GM12891 (cell line): ENCODE data around the gene ATP2B2.

Experiments
- DNase-seq: peaks from one replicate; pipeline ENCODE4 v3.0.0; 2011; ENCODE audit warnings: low spot score; ENCODE audit not compliant: insufficient read length
- FAIRE-seq: peaks from 2 replicates; lab custom pipeline; 2011; peaks lifted over from hg19 to GRCh38; lab: Jason Lieb, UNC
- PAX5 ChIP-seq: IDR thresholded peaks from 2 replicates; pipeline ENCODE4 v1.6.1; 2011; ENCODE audit warnings: low read length, moderate library complexity, mild to moderate bottlenecking; ENCODE audit not compliant: insufficient read depth, severe bottlenecking
- POLR2A ChIP-seq: IDR thresholded peaks from 2 replicates; pipeline ENCODE4 v1.6.1; 2011; ENCODE audit warnings: low read depth, low read length, control low read depth
- POLR2AphosphoS5 ChIP-seq: IDR thresholded peaks from 2 replicates; pipeline ENCODE4 v1.6.1; 2011; ENCODE audit warnings: low read depth, low read length, control low read depth
- POU2F2 ChIP-seq: IDR thresholded peaks from 2 replicates; pipeline ENCODE4 v1.6.1; 2011; ENCODE audit warnings: low read depth, mild to moderate bottlenecking, control low read depth, low read length, moderate library complexity
- SPI1 ChIP-seq: IDR thresholded peaks from 2 replicates; pipeline ENCODE4 v1.6.1; 2011; ENCODE audit warnings: low read depth, low read length, control low read depth
- TAF1 ChIP-seq: IDR thresholded peaks from 2 replicates; pipeline ENCODE4 v1.6.1; 2011; ENCODE audit warnings: low read depth, low read length, control low read depth

The ATP2B2 gene

DNA sequence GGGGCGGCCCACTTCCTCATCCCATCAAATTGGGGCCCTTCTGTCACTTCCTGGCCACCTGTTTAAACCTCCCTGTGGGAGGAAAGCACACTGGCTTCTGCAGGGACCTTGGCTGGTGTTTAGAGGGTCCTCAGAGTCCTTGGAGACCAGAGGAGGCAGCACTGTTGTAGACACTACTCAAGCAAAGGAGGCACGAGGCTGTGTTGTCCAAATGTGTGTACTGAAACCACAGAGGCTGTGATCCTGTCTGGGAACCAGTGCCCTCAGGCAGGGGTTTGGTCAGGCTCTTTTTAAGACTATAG lies 172.1 kb downstream of the ATP2B2 start:
- no peak for FAIRE-seq
- TF ChIP-seq POU2F2 (no peak), TAF1 (no peak)
- no peak for DNase-seq

GRCh38 chr3:10332481-10333348 lies 172.7 kb downstream of the ATP2B2 start:
- TF ChIP-seq TAF1, result no peak
- no peak for TF ChIP-seq POLR2AphosphoS5
- no peak for TF ChIP-seq POU2F2
- no peak for TF ChIP-seq SPI1
- TF ChIP-seq PAX5, result no peak
- no peak for TF ChIP-seq POLR2A
- FAIRE-seq (no peak), DNase-seq (no peak)

DNA sequence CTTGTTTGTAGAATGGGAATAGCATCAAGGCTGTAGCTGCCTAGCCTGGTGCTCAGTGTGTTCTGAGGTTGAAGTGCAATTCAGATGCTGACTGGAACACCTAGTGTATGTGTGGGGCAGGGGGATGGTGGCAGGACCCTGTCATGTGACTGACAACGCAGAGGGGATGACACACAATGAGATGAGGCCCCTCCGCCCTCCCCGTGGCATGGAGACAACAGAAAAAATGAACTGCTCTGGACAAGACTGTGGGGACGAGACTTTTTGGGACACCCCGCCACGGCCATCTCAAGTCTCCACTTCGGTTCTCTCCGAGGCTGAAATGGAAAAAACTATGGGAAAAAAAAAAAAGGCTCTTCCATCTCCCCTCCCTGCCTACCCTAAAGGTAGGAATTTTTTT lies 174.1 kb downstream of the ATP2B2 start:
- no peak for FAIRE-seq
- TF ChIP-seq POLR2AphosphoS5 (no peak), TAF1 (no peak), SPI1 (no peak), POLR2A (no peak), PAX5 (no peak), POU2F2 (no peak)
- DNase-seq, result no peak

GRCh38 chr3:10330319-10330718 lies 175.1 kb downstream of the ATP2B2 start:
- TF ChIP-seq POLR2A (no peak), SPI1 (no peak), POLR2AphosphoS5 (no peak), POU2F2 (no peak), PAX5 (no peak), TAF1 (no peak)
- FAIRE-seq (no peak), DNase-seq (no peak)

DNA sequence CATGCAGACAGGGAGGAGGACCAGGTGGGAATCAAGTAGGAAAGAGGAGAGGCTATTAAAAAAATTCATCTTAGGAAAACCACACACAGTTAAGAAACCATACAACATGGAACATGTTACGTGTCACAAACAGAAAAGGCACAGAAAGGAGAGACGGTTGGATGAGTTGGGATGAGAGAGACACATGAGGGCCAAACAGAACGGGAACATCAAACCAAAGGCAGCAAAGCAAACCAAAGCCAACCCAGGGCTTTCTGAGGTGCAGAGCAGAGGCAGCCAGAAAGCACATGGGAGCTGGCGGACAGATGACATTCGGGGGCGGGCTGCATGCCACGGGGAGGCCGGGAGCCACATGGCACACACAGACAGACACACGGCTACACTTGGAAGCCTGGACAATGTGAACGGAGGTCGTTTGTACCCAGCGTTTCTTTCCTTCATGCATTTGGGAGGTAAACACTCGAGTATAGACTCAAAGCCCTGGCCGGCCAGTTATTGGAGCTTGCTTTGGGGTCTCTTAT lies 175.8 kb downstream of the ATP2B2 start:
- TF ChIP-seq POU2F2, result no peak
- TF ChIP-seq POLR2A, result no peak
- no peak for TF ChIP-seq TAF1
- no peak for TF ChIP-seq POLR2AphosphoS5
- no peak for TF ChIP-seq PAX5
- no peak for TF ChIP-seq SPI1
- FAIRE-seq (no peak), DNase-seq (no peak)

GRCh38 chr3:10328460-10329071 lies 176.8 kb downstream of the ATP2B2 start:
- FAIRE-seq, result no peak
- TF ChIP-seq POU2F2, result no peak
- TF ChIP-seq SPI1, result no peak
- TF ChIP-seq PAX5, result no peak
- TF ChIP-seq POLR2AphosphoS5, result no peak
- no peak for TF ChIP-seq POLR2A
- TF ChIP-seq TAF1, result no peak
- DNase-seq, result no peak

DNA sequence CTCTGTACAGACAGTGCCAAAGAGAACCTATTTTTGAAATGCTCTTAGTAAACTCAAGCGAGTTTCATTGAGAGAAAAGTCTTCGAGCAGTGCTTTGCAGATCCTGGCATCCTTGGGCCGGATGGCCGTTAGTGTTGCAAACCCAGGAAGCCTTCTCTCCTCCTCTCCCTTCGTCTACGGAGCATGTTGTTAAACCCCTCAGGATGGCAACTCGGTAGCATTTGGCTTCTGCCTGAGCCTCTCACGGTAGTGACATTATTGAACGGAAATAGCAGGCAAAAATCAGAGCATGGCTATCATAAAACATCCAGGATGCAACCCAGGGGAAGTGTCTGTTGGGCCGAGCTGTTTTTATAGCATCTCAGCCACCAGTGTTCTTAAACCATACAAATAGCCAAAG lies 177.8 kb downstream of the ATP2B2 start:
- FAIRE-seq (no peak), DNase-seq (no peak)
- TF ChIP-seq POLR2AphosphoS5, result no peak
- no peak for TF ChIP-seq PAX5
- no peak for TF ChIP-seq POLR2A
- no peak for TF ChIP-seq POU2F2
- TF ChIP-seq TAF1, result no peak

DNA sequence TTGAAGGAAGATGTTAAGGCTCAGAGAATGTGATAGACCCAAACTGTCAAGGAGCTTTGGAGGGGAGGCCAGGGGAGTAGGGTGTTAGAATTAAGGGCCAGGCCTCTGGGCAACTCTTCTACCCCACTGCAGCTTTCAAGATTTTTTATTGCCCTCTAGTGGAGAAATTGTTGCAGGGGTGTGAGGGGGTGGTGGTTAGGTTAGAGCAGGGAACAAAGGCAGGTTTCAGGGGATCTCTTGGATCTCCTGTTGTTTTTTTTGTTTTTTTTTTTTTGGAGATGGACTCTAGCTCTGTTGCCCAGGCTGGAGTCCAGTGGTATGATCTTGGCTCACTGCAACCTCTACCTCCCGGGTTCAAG lies 183.1 kb downstream of the ATP2B2 start:
- FAIRE-seq (no peak), DNase-seq (no peak)
- TF ChIP-seq POLR2AphosphoS5 (no peak), SPI1 (no peak), POLR2A (no peak), PAX5 (no peak), TAF1 (no peak), POU2F2 (no peak)

DNA sequence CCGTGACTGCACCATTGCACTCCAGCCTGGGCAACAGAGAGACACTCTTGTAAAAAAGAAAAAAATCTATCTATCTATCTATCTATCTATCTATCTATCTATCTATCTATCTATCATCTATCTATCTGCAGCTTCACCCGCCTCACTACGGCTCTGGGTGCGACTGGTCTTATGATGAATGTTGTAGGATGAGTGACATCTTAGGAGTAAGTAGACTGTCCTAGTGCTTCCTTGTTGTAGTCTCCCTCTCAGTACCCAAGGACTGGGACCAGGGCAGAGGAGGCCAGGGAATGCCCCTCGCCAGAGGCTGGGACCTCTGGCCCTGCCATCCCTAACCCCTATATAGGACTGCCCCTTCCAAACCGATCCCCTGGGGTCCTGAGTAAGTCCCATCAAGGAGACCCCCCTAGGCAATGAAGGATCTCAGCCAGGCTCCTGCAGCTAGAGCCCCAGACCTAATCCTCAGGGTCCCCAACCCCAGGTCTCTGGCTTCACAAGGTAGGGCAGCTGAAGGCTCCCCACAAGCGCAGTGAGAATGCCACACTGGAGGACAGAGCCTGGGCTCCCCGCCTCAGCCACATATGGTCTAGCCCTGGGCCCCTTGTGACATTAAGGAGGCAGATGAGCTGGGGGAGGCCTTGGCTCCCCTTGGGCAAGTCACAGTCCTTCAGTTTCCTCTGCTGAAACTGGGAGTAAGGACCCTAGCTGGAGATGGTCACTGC lies 183.6 kb downstream of the ATP2B2 start:
- DNase-seq (no peak), FAIRE-seq (no peak)
- TF ChIP-seq TAF1, result no peak
- TF ChIP-seq POU2F2, result no peak
- no peak for TF ChIP-seq POLR2A
- no peak for TF ChIP-seq PAX5
- no peak for TF ChIP-seq POLR2AphosphoS5
- TF ChIP-seq SPI1, result no peak

DNA sequence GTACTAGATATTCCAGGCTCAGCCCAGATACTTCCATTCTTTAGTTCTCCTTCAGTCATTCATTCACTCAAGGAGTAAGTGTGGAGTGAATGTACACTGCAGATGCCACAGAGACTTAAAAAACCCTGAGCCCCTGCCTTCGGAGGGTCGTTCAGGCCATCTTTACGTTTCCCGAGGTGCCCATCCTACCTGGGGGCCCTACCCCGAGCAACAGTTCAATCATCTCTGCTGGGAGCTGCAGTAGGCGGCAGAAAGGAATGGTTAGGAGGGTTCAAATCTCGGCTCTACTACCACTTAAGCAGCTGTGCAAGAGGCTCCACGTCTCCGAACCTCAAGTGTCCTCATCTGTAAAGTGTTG lies 185.1 kb downstream of the ATP2B2 start:
- no peak for DNase-seq
- no peak for FAIRE-seq
- TF ChIP-seq POLR2AphosphoS5 (no peak), POU2F2 (no peak)
